OCI-M2 (cell line): Measurements from ENCODE around the gene SOS1.

Experiments used
- DNase-seq: peaks from one replicate; lab custom pipeline; 2025; ENCODE audit not compliant: unreplicated experiment; lab: John Stamatoyannopoulos, UW

SOS1 gene

DNA sequence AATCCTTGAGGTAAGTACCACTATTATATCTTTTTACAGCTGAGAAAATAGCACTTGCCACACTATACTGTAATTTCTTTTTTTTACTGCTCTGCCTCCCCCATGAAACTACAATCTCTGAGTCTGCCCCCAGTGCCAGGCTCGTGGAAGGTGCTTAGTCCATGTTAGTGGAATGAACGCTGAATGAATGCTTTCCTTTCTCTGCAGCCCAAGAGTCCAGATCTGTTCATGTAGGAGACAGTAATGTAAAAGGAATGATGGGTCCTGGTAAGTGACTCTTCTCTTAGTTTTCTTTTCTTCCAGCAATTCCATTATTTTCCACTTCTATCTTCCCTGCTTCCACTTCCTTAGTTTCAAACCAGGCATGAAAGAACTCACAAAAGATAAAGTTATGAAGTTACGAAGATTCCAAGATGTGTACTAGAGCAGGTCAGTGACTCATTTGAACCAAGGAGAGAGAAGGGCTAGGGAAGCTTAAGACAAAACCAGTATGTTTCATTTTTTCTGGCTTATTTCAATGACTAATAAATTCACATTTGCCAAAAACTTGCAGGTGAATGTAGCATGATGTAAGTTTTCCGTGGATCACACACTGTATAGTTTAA, 185.2 kb downstream of the SOS1 start:
- DNase-seq, result no peak

DNA sequence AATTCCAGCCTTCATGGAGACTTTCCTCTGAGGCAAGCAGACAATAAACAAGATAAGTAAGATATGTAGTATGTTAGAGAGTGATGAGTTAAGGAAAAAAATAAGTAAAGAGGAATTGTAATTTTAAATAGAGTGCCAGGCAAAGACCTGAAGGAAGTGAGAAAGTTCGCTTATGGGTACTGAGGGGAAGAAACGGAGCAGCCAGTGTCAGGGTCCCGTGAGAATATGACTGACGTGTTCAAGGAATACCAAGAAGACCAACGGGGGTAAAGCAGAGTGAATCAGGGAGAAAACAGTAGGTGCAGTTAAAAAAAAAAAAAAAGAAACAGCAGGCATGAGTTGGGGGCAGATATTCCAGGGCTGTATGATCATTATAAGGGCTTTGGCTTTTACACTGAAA, 186.1 kb downstream of the SOS1 start:
- DNase-seq, result no peak

DNA sequence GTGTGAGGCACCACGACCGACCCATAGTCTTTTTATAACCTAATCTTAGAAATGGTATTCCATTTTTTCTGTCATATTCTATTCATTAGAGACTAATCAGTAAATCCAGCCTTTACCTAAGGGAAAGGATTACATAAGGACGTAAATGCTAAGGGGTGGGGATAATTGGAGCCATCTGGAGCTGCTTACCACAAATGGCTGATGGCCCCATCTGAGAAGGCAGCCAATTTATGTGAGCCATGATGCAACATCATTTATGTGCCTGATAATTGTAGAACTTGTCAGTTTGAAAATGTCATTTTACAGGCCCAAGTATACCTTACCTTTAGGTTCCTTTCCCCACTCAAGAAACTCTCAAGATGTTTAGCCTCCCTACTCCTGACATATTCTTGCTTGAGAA, 187.2 kb downstream of the SOS1 start:
- no peak for DNase-seq

DNA sequence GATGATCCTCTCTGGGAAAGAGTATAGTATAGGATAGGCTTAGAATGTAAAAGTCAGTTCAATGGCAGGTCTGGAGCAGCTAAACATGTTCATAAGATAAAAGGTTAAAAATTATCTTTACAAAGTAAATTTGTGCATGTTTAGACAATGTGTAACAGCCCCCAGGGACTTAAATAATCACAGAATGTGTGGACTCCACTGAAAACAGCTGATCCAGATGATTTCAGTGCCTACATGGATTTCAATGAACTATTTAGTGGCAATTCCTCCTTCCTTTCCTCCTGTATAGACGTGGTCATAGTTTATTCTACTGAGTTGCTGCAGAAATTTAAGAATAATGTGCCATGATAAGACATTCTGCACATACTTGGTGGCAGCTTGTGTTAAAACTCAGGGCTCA, 188.3 kb downstream of the SOS1 start:
- no peak for DNase-seq
